Psoas muscle (tissue), 8 donors: Measurements from ENCODE around the gene BDH1. TPM values are rescaled to one million over a fixed set of nuclear protein-coding genes. Genes with fewer than 3 reads are reported as not detected.

ENCODE experiments used
- ATAC-seq, 4 donors: fragments of 200-7000 bp; cut with Tn5 transposase; one replicate each; pipeline ENCODE4 v1.9.1; 2020; ENCODE audit warnings: moderate library complexity in 3 of 4, mild to moderate bottlenecking in 2 of 4
- DNase-seq, 2 donors: peaks; one replicate each; pipeline ENCODE4 v3.0.0-alpha.2; 2020
- H3K27ac ChIP-seq: fragments of 200-600 bp; one replicate; pipeline ENCODE4 v1.8.0; 2022
- H3K27me3 ChIP-seq, 3 donors: fragments of 200-600 bp in 1 of 3; one replicate each; pipeline versions ENCODE4 v1.6.1 to v1.8.0; 2013 to 2022; ENCODE audit warnings: low read length in 2 of 3, mild to moderate bottlenecking in 2 of 3, moderate library complexity in 1 of 3; ENCODE audit not compliant: insufficient read depth in 3 of 3
- H3K36me3 ChIP-seq, 2 donors: fragments of 200-600 bp in 1 of 2; one replicate each; pipeline versions ENCODE4 v1.6.1 to v1.8.0; 2013 to 2022; ENCODE audit warnings: low read depth in 1 of 2, mild to moderate bottlenecking in 1 of 2, moderate library complexity in 1 of 2; ENCODE audit not compliant: insufficient read depth in 1 of 2
- H3K4me1 ChIP-seq: fragments of 200-600 bp; one replicate; pipeline ENCODE4 v1.8.0; 2022
- H3K4me3 ChIP-seq: fragments of 200-600 bp; one replicate; pipeline ENCODE4 v1.8.0; 2022; ENCODE audit warnings: mild to moderate bottlenecking
- H3K9me3 ChIP-seq: fragments of 200-600 bp; one replicate; pipeline ENCODE4 v1.8.0; 2022
- CTCF ChIP-seq: fragments of 200-600 bp; IDR thresholded peaks from one replicate; pipeline ENCODE4 v1.8.0; 2022; ENCODE audit warnings: antibody characterized with exemption
- WGBS, 3 donors: extraction: QIAGEN DNeasy Blood & Tissue Kit; methylation state at CpG; one replicate each; pipeline versions ENCODE4 v1.1.6 to v1.1.7; 2013; 5-methylcytosine and 5-hydroxymethylcytosine counted together
- intact Hi-C, 2 donors: fragments of 100-400 bp; cut with DNase I; formaldehyde crosslinking; loops; one replicate each; pipeline versions ENCODE4 v1.11.0 to v1.14.2; 2022
- polyA plus RNA-seq, 3 donors: library from polyadenylated mRNA; stranded (reverse); fragments of 200-250 nt; gene quantifications; one replicate each; pipeline ENCODE4 v1.2.3, GENCODE V29; 2013
- total RNA-seq, 4 donors: library from RNA; stranded (reverse); fragmentation: NEBNext Ultra II Directional in 2 of 4; extraction: Animal tissue kit (Norgen Biotek cat#: 25700) in 2 of 4; gene quantifications; one replicate each; pipeline versions ENCODE4 v1.2.1 to v1.2.4, GENCODE V29; 2021 to 2023
- donor health status: healthy with polysubstance abuse.
- donor health status: DM: no; HTN: no; CAD: no; lungs with moderate emphysema.
- donor health status: Bipolar disorder and iron deficiency.
- donor health status: healthy.
- donor health status: DM: yes; HTN: yes; CAD: no.
- donor health status: DM: no; HTN: no; CAD: no.
- donor health status: DM: no; HTN: no; CAD: no.
- donor health status: DM: yes; HTN: yes; CAD: no.

BDH1 gene
- total and polyA plus RNA-seq, 7 donors: 5.4 to 47.6 (median 16.0) TPM

DNA sequence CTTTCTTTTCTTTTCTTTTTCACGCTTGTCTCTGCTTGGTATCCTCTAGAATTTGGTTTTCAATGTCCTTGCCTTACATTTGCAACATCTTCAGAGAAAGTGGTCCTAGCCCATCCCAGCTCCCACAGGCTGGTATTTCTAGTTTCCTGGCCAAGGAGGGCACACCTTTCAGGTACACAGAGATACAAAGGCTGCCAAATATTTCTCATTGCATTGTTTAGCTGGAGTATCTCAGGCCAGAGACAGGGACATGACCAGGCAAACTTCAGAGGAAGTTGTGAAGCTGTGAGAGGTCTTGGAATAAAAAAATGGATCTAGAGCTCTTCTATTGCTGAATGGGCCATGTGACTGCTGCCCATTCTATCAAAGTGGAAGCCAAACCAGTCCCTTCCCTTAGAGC is 68.9 kb downstream of the BDH1 start:
- H3K27me3 ChIP-seq: no peaks in the 10 kb centered on the region
- no peak for DNase-seq
- intact Hi-C loops: no loop called here
- no peaks in the 10 kb centered on the region for H3K36me3 ChIP-seq
- no peaks in the 10 kb centered on the region for H3K4me1 ChIP-seq
- no peak for TF ChIP-seq CTCF
- ATAC-seq: no peak
- 50 to 100% (median 100%) methylated on average over 1 of the region's 1 CpG for WGBS, 3 donors
- H3K27ac ChIP-seq: no peak overlapping the region
- no peak overlapping the region for H3K4me3 ChIP-seq
- H3K9me3 ChIP-seq: no peaks in the 10 kb centered on the region

- H3K27me3 ChIP-seq: no peaks in the 10 kb centered on the region
- no peaks in the 10 kb centered on the region for H3K9me3 ChIP-seq
- no peaks in the 10 kb centered on the region for H3K4me1 ChIP-seq
- 71 to 87% (median 82%) methylated on average over 5 of the region's 5 CpGs for WGBS, 3 donors
- TF ChIP-seq CTCF: no peak
- no peak overlapping the region for H3K27ac ChIP-seq
- no peaks in the 10 kb centered on the region for H3K36me3 ChIP-seq
- intact Hi-C loops: no loop called here
- no peak for DNase-seq
- no peak for ATAC-seq
- no peak overlapping the region for H3K4me3 ChIP-seq
These were observed 70.6 kb downstream of the BDH1 start for GRCh38 chr3:197485143-197485542.

- Histone ChIP-seq H3K4me1 (no peaks in the 10 kb centered on the region), H3K27ac (no peak overlapping the region), H3K36me3 (no peaks in the 10 kb centered on the region), H3K27me3 (peaks cover 0 to 4% (median 0%) of the 10 kb centered on the region in 3 donors), H3K9me3 (no peaks in the 10 kb centered on the region), H3K4me3 (no peak overlapping the region)
- no peak for ATAC-seq
- intact Hi-C loops: no loop called here
- no peak for DNase-seq
- no peak for TF ChIP-seq CTCF
- 92 to 95% (median 93%) methylated on average over 12 of the region's 12 CpGs for WGBS, 3 donors
These were observed 71.4 kb downstream of the BDH1 start for GRCh38 chr3:197484204-197484901.

GRCh38 chr3:197482001-197482400 is 73.8 kb downstream of the BDH1 start:
- TF ChIP-seq CTCF: no peak
- Histone ChIP-seq H3K36me3 (no peaks in the 10 kb centered on the region), H3K27me3 (peaks cover 0 to 4% (median 0%) of the 10 kb centered on the region in 3 donors), H3K9me3 (no peaks in the 10 kb centered on the region), H3K4me3 (no peak overlapping the region), H3K27ac (no peak overlapping the region), H3K4me1 (no peaks in the 10 kb centered on the region)
- DNase-seq (no peak), ATAC-seq (no peak)
- 83 to 89% (median 86%) methylated on average over 4 of the region's 4 CpGs for WGBS, 3 donors
- intact Hi-C loops: no loop called here

DNA sequence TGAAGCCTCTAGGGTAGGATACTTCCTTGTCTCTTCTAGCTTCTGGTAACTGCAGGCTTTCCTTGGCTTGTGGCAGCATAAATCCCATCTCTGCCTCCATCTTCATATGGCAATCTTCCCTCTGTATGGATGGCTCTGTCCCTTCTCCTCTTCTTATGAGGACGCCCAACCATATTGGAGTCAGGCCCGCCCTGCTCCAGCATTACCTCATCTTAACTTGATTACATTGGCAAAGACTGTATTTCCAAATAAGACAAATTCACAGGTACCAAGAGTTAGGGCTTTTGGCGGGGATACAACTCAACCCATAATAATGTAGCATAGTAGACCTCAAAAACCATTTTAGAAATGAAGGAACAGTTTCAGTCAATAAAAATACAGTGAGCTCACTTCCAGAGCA is 75.4 kb downstream of the BDH1 start:
- Histone ChIP-seq H3K4me3 (no peak overlapping the region), H3K4me1 (no peaks in the 10 kb centered on the region), H3K36me3 (no peaks in the 10 kb centered on the region), H3K27me3 (peaks cover 0 to 4% (median 0%) of the 10 kb centered on the region in 3 donors), H3K27ac (no peak overlapping the region), H3K9me3 (no peaks in the 10 kb centered on the region)
- DNase-seq (no peak), ATAC-seq (no peak)
- WGBS, 3 donors: 96 to 98% (median 96%) methylated on average over 3 of the region's 3 CpGs
- intact Hi-C loops: no loop called here
- TF ChIP-seq CTCF: no peak
